SU-DHL-6 (cell line): ENCODE data around the gene CCK.

Experiments
- CTCF ChIP-seq: fragments of 200-600 bp; sonication (generic); IDR thresholded peaks from one replicate; pipeline ENCODE4 v1.5.1; 2017; ENCODE audit warnings: antibody characterized with exemption, mild to moderate bottlenecking, low read length, moderate library complexity; ENCODE audit not compliant: insufficient read depth, poor library complexity, severe bottlenecking
- EZH2phosphoT487 ChIP-seq: fragments of 200-600 bp; sonication (generic), shearing (Covaris generic); conservative IDR thresholded peaks from 2 replicates; pipeline ENCODE4 v1.6.1; 2018; ENCODE audit warnings: mild to moderate bottlenecking, antibody characterized with exemption, low read length, moderate library complexity, mixed read lengths

- TF ChIP-seq CTCF = no peak
- TF ChIP-seq EZH2phosphoT487 = no peak
Observed at GRCh38 chr3:42289026-42289425, 23.0 kb upstream of the CCK start.
